ENCODE results near the gene HOXA2.

The HOXA2 gene

DNA sequence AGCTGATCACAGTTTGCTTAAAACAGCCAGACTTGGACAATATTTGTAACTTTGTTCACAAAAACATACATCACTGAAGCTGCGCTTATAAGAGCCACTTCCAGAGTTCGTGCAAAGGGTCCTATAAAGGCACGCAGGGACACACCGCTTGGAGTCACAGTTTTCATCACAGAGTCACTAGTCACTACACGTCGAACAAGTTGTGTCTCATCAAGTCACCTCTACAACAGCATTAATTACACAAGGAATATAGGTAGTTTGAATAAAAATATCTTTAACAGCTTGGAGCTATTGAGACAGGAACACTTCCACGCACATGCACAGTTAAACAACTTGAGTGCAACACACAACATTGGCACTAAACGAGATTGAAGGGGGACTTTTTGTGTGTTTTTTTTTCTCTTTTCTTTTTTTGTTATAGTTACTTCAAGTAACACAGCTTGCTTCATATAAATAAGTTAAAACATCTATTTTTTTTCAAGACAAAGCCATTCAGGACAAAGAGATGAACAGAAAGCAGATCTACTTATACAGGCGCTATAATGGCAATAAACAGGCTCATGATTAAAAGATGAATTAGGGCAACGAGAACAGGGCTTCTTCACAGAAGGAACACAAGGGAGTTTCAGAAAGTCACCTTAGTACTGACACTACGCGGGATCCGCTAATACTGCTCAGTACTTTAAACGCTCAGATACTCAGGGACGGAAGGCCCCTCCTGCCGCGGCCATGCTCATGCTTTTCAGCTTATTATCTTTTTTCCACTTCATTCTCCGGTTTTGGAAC, 38.8 kb upstream of the HOXA2 start:
- DNase-seq = no peak

DNA sequence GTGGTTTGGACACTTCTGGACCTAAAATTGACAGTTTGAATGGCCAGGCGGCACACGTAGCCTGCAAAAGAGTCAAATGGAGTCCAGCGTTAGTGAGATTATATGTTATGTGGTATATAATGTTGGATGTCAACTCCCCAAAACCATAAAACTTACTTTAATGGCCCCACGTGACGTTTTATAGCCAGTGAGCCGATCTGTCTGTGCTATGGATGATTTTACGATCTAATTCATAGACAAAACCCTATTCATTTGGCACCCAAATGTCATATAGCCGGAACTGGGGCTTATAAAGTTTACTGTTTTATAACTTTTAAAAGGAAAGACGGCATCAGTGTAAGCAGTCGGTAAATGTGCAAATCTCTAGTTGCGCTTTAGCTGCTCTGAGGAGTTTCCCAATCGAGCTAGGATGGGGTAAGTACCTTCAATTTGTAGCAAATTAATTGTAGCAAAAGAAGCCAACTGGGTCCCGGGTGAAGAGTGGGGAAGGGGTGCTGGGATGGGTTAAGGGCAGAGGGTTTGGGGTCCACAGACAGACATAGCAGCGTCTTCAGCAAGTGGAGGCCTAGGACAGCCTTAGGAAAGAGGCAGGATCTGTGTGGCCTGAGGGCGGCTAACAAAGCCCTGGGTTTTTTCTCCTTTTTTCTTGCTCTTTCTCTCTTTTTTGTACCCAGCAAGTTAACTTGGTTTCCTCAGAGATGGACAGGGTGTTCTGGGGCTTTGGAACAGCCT, 37.8 kb upstream of the HOXA2 start:
- no peak for DNase-seq

DNA sequence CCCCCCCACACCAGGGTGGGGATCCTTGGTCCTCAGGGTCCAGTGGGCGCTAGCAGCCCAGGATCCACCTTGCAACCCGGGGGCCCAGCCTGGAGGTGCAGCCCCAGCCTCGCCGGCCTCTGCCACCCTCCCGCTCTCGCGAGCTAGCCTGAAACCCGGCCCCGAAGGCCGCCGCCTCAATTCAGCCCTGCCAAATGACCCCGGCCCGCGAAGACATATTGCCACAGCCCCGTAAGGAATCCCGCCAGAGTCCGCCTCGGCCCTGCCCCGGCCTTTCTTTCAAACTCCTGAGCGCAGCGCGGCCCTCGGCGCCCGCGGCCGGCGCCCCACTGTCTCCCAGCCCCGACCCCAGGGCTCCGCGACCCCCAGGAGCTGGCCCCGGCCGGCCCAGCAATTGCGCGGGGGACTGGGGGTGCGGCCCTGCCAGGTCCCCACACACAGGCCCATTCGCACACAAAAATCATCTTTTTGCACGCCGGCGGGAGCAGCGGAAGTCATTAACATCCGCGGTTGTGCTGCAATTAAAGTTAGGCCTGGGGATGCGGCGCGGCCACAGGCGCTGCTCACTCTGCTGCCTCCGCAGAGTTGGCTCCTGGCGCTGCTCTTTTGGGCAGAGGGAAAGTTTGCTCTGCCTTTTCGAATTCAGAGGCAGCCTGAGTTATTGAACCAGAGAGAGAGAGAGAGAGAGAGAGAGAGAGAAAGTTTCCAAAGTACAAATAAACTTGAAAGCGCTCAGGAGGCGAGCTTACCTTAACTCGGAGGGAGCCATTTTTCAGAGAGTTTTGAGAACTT, 37.0 kb upstream of the HOXA2 start:
- no peak for DNase-seq

DNA sequence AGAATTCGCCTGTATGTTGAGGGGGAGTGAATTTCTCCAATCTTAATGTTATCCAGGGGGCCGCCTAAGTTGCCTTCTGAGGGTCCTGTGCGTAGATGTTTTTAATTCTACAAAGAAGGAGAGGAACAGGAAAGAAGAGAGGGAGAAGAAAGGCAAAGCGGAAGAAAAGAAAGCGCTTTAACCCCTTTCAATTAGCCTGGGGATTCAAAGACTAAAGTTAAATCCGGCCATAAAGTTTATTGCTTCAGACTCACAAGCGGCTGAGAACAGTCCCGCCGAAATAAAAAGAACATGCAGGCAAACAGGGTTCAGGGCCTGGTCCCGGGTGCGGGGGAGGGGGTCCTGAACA, 36.5 kb upstream of the HOXA2 start:
- DNase-seq = no peak

DNA sequence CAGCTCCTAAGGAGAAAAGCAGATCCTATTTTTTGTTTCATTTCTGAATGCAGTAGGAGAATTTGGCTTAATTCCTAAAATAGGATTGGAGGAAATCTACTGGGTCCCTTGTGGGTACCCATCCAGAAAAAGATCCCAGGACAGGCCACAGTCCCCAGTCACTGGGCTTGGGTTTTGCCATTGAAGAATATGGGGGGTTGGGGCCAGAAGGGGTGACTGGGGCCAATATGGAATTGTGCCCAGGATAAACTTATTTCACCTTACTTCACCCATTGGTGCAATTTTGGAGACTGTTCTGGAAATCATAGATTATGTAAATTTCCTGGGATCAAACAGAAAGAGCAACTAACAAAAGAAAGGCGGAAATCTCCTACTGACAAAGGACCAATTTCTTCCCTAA, 36.0 kb upstream of the HOXA2 start:
- DNase-seq = no peak

DNA sequence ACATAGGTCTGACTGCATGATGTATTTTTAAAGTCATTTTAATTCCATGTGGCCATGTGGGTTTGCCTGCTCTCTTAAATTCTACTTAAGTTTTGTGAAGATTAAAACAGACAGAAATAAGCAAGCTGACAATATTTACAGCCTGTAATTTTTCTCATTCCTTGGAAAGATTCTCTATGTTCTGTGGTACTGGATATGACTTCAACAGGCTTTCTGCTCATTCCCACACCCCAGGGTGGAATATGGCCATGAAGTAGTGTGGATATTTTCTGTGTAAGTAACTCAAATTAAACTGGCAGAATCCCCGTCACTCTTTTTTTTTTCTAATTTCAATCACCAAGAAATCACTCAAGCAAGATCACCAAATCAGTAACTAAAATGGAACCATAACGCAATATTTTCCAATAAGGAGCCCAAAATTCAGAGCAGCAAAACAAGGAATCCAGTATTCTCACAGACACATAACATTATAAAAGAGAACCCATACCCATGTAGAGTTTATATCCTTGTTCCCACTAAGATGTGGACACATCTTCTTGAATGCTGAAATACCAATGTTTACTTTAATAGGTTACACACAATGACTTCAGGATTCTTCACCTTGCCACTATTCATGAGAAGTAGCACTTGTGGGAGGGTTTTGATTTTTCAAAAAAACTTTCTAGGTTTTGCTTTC, 35.3 kb upstream of the HOXA2 start:
- no peak for DNase-seq

DNA sequence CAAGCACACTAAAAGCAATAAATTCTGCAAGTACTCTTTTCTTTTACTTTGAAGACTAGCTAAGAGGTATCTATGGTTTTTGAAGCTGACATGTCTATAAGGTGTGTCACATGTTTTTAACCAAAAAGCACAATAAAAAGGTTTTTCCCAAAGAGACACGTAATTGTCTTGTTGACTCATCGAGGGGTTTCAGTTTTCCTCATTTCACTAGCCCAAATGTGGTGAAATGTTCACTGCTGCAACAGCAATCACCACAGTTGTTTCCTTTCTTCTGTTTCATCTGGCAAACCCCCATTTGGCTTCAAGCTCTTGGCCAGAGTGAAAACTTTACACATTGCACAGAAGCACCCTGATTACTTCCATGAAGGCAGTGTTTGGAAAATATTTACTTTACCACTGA, 31.9 kb upstream of the HOXA2 start:
- no peak for DNase-seq

DNA sequence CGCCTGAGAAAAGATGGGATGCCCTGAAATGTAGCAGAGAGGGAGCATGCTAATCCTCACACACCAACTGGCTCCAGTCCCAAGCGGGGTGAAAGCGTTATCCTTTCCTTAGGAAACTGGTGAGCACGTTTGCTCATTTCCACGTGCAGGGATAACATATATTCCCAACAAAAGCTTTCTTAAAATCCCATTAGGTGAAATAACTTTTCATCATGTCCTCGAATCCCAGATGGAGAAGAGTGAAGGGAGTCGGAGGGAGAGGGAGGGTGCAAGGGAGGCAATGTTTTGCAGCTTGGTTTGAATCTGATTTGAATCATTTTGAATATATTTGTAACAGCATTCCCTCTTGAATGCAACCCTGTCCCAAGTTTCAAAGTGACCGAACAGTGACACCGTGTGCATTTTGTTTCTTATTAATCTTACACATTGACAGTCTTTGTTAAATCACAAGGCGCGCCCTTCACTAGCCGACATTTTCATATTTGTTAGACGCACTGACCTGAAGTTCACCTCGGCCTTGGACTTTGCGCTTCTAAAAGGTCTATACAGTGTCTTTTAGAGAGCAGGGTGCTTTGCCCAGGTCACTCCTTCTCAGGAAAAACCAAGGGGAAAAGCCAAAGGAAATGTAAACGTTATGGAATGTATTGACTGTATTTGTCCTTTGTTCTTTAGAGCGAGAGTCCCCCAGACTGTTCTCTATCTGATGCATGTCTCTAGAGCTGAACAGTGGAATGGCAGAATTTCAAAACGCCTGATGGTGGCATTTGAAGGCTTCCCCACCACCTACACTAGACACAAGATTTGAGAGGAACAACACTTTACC, 31.1 kb upstream of the HOXA2 start:
- no peak for DNase-seq

DNA sequence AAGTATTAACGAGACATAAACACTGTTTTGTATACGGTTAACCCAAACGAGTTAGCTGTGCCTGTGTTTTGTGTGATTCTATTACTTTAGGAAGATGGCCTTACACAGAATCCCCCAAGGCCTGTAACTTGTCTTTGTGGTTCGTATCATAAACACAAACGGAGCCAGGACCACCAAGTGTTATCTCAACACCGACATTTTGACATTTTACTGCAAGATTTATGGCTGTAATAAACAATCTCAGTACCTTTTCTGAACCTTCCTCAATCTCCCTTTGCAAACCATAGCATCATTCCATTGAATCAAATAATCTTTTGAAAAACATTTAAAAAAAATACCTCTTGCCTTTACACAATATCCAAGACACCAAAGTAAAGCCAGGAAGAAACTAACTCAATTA, 30.5 kb upstream of the HOXA2 start:
- no peak for DNase-seq

DNA sequence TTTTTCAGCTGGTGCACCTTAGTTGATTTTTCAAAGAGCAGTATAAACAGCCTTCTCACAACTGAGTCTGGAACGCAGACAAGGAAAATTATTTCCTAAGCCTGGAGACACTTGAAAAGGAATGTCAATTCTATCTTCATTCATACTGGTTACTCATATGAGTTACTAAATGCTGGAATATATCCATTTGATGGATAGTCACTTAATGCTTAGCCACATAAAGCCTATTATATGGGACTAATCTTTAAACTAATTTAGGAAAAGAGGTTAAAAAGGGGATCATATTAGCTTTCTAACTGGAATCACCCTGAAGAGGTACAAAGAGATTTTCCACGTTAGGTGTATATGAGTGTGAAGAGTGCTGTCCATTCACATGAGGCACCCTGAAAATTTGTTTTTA, 29.7 kb upstream of the HOXA2 start:
- DNase-seq = no peak

DNA sequence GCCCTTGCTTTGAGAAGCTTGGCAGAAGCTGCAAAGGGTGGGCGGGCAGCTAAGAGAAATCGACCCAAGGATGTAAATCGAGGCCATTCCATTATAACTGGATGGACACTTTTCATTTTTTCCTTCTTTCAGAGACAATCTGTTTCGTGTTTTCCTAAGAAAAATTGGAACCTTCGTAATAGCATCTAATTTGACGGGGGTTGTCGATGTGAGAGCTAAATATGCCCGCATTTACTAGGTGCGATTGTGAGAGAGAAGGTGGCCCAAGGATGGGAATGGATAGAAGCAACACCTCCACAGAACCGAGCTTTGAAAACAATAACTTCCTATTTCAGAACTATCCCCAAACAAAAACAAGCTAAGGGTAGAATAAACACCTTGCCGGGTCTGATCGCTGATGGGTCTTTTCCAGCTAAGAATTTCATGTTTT, 28.9 kb upstream of the HOXA2 start:
- DNase-seq = no peak

DNA sequence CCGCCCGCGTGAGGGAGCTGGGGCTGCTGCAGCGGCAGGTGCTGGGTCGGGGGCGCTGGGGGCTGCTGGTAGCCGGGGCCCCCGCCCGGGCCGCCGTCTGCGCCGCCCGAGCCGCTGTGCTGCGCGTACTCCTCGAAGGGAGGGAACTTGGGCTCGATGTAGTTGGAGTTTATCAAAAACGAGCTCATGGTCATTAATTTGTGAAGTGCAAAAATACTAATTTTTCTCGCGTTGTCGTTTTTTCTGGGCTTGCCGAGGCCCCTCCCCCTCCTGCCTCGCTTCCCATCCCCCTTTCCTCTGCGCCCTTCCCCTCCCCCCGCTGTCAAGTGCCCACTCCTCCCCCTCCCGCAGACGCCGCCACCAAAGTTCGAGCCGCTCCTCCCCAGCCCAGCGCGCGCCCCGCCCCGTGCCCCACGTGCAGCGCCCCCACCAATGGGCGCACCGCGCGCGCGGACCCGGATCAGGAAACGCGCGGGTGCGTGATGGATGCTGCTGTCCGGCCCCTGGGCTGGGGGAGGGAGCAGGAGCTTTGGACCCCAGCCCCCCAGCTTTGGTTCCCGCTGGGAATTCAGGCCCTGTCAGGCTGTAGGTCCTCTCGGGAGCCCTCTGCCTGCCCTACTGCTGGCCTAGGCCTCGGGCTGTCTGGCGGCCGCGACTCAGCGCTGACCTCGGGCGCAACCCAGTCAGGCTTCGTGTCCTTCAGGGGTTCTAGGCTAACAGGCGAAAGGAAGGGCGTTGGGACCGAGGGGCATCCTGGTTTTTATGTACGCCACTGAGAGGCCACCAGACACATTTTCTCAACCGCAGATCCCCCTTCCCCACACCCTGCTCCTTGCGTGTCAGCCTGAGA, 28.3 kb upstream of the HOXA2 start, which contains the start of gene HOXA4:
HOXA4 (minus strand) TSS at position 218 of the 850 bp plus-strand sequence; CDS start at position 194, 24 bp downstream.
- no peak for DNase-seq

DNA sequence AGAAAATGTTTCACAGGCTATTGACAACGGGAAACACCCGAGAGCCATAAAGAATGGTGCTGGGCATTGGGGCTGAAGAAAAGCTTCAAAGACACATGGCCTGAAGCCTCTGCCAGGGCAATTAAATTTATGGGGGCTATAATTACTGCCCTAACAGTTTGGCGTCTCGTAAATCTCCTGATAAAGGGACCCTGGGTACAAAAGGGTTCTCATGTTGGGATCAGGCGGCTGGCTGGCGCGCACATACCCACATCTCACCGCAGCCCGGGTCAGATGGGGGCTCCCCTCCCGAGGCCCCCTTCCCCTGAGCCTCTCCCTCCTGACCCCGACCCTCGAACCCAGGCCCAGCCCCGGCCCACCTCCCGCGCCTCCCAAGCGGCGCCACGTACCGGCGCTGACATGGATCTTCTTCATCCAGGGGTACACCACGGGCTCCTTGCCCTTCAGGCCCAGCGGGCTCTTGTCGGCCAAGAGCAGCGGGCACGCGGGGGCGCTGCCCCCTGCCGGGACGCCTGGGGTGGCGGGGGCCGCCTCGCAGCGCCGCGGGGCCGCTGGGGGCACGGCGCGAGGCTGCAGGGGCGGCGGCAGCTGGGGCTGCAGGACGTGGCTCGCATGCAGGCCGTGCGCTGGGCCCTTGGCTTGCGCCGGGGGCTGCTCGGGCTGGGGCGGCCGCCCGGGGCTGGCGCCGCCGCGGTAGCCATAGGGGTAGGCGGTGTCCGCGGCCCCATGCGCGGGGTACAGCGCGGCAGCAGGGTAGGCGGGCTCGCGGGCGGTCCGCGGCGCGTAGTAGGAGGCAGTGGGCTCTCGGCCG, 27.5 kb upstream of the HOXA2 start:
- DNase-seq = no peak

DNA sequence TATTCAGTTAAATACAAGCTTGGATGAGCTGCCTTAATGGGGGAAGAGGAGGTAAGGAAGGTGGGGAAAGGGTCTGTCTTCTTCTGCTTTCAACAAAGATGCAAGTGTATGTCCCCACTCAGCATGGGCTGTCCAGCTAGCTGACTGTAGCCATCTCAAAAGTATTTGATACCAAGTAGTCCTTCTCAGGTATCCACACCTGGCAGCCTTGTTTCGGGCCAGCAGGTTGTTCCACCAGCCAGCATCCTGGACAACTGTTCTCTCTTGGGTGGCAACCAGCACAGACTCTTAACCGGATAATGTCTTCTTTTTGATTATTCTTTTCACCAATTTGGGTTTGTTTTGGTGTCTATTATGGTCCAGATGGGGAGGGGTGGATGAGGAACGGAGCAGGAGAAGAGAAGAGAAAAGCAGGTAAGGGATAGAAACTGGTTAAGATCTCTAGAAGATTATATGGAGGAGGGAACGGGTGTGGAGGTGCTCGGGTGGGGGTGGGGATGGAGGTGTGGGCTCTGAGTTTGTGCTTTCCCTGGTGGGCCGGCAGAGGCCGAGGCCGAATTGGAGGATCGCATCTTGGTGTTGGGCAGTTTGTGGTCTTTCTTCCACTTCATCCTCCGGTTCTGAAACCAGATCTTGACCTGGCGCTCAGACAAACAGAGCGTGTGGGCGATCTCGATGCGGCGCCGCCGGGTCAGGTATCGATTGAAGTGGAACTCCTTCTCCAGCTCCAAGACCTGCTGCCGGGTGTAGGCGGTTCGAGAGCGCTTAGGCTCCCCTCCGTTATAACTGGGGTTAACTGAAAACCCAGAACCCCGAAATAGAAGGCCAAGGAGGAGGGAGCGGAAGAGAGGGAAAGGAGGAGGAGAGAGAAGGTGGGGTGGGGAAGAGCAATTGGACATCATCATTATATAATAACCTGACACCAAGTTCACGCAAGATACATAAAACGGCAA, 26.6 kb upstream of the HOXA2 start:
- DNase-seq = no peak

DNA sequence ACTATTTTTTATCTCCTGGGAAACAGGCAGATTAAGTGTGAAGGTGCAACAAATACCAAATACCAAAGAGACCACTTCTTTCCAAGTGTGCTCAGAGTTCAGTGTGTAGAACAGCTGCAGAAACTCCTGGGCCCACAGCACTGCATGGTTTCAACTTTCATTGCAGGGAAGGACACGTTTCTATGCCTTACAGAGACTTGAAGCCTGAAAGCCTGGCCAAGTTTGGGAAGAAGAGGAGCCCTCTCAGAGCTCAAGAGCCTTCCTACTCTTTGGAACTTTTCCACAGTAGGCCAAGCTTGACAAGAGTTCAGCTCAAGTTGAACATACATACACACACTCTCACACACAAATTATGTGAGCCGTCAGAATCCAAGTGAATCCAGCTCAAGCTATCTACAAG, 25.6 kb upstream of the HOXA2 start:
- DNase-seq = no peak

DNA sequence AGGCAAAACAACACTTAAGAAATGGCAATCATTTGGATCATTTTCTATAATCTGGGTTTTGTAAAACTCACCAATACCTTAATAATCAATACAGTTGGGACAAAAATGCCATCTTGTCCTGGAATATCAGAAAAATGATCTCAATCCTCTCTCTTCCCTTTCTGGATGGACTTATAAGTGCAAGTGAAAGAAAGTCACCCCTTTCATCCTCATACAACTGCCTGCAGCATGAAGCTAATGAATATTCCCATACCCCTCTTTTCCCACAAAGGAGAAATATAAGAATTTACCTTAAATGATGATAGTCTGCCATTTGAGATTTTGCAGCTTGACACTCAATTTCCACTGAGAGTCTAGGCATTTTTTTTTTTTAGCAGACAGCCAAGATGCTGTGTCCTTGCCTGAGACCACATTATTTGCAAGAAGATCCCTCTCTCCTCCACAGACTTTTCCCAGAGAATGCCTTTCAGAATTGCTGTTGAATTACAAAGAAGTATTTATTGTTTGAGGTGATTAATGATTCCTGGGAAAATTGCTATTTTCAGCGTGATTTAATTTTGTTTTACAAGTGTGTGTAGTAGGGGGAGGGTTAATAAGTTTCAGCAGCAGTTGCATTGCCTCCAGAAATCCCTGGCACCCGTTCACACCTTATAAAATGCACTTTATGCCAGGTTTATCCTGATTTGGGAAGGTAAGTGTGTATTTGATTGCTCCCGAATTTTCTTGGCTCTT, 24.3 kb upstream of the HOXA2 start:
- DNase-seq = no peak

DNA sequence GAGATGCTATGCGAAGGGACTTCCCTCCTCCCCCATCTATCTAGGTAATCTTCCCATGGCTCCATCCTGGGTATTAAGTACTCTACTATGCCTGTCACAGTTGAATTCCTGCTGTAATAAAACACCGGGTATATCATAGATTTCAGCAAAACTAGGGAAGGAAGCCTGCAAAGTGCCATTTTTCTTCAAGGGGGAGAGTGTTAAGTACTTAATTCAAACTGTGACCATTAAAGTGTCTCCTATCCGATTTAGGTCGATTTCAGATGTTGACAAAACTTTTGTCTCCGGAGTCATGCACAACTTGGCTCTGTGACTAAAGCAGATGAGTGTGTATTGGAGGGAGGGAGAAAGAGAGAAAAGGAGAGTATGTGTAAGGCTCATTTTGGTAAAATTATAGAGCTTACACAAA, 23.5 kb upstream of the HOXA2 start:
- DNase-seq = no peak

Measured in cerebellar nuclear complex (tissue), 1 donor.